ENCODE results near the gene NIPA2.

Gene NIPA2

DNA sequence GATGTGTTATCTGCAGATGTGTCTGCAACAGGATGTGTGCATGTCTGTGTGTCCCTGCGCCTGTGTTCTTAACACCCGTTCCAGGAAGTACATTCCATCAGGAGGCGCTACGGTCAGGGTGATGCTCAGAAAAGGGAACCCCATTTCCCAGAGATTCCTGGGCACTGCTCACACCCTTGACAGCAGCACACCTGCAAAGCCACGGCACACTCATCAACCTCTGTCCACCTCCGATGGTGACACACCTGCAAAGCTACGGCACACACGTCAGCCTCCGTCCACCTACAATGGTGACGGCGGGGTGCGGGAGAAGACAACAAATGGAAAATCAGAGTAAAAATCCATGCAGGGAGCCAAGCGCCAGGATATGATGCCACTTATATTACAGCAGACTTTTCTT, 55.4 kb downstream of the NIPA2 start:
- Mint-ChIP-seq H3K9me3 (no peaks in the 10 kb centered on the region), H3K27me3 (no peaks in the 10 kb centered on the region), H3K4me3 (no peak overlapping the region), H3K4me1 (no peaks in the 10 kb centered on the region), H3K36me3 (peaks cover 40% of the 10 kb centered on the region), H3K27ac (no peak overlapping the region)
- ATAC-seq, result no peak

DNA sequence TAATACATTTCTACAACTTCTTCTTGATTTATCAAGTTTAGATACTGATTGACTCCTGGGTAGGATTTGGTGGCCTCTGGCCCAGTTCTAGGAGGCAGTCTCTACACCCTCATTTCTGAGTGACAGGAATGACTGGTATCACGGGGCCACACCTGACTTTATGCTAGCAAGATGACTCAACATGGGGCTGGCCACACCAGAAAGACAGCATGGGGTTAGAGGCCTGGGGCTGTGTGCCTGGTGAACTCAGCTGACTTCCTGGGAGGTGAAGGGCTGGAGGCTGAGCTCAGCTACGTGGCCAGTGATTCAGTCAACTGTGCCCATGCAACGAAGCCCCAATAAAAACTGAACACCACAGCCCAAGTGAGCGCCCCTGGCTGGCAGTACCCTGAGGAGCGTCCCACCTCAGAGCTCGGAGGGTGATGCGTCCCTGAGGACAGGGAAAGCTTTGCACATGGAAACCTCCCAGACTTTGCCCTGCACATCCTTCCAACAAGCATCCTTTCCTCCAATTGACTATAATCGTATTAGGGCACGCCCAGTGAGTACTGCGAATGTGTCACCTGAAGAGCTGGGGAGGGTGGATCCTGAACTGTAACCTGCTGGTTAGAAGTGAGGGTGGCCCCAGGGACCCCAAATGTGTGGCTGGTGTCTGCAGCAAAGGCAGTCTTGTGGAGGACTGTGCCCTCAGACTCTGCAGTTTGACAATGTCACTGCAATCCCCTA, 57.2 kb downstream of the NIPA2 start:
- no peak overlapping the region for H3K4me3 Mint-ChIP-seq
- no peaks in the 10 kb centered on the region for H3K4me1 Mint-ChIP-seq
- no peaks in the 10 kb centered on the region for H3K27me3 Mint-ChIP-seq
- peak; percentile 53 for ATAC-seq
- no peak overlapping the region for H3K27ac Mint-ChIP-seq
- peaks cover 48% of the 10 kb centered on the region for H3K36me3 Mint-ChIP-seq
- no peaks in the 10 kb centered on the region for H3K9me3 Mint-ChIP-seq

DNA sequence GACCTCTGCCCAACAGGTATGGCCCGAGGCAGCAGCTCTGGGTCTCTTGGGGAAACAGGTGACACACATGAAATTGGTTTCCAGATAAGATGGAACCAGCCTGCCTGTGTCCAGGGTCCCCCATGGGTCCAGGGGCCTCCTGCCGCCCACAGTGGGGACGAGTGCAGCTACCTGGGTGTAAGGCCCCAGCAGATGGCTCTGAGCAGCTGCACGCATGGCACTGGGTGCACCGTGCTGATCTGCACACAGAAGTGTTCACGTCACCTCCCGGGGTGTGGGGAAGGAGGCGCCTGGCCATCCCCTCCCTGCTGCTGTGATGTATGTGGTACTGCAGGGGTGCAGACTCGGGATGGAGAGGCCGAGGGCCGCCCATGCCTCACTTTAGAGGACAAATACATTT, 63.6 kb downstream of the NIPA2 start:
- no peak for ATAC-seq
- H3K4me1 Mint-ChIP-seq, result peaks cover 7% of the 10 kb centered on the region
- no peak overlapping the region for H3K27ac Mint-ChIP-seq
- H3K36me3 Mint-ChIP-seq, result peaks cover 30% of the 10 kb centered on the region
- no peaks in the 10 kb centered on the region for H3K27me3 Mint-ChIP-seq
- H3K9me3 Mint-ChIP-seq, result no peaks in the 10 kb centered on the region
- no peak overlapping the region for H3K4me3 Mint-ChIP-seq

DNA sequence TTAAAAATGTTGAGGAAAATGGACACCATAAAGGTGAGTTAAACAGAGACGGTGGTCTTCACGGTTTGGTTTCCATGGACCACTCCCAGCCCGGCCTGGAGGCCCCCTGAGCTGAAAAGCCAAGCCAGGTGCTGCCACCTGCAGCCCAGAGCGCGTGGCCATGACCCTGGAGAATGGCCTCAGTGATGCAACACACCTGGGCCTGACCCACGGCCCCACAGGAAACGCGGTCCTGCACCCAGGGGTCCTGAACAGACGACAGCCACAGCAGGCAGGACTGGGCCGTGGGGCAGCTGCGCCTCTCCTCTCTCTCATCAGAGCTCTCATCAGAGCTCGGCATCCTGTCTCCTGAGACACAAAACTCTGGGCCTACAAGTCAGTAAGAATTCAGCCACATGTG, 64.1 kb downstream of the NIPA2 start:
- Mint-ChIP-seq H3K27ac (no peak overlapping the region), H3K4me3 (no peak overlapping the region), H3K4me1 (peaks cover 7% of the 10 kb centered on the region), H3K27me3 (no peaks in the 10 kb centered on the region), H3K9me3 (no peaks in the 10 kb centered on the region), H3K36me3 (peaks cover 29% of the 10 kb centered on the region)
- ATAC-seq, result peak; percentile 46

DNA sequence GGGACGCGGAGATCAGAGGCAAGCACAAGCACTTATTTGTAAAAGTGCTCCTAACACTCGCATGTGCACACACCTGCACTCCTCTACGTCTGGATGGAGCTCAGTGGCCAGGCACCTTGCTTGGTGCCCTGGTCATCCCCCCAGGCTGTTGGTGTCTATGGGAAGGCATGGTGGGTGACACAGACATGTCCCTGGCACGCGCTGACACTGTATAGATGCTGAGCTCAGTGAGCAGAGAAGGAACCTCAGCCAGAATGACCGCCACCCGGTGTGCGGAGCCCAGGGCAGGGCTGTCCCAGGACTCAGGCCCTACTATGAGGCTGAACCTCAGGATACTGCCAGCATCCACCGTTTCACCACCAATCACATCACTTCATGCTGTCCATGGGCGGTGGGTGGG, 64.5 kb downstream of the NIPA2 start:
- H3K4me1 Mint-ChIP-seq, result peaks cover 7% of the 10 kb centered on the region

DNA sequence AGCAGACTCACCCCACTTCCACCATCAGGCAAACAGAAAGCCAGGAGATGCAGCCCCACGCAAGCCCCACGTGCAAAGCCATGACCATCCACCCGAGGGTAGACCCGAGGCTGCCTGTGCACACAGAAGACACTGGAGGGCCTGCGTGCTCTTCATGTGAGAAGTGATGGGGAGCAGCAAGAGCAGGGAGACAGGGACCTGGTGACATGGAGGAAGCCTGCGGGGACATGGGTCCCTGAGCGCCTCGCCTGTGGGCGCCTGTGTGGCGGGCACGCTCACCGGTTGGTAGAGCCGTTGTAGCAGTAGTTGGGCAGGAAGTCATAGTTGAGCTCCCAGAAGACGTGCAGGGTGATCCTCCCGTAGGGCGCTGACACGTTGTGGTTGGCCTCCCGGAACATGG, 65.0 kb downstream of the NIPA2 start:
- peak; percentile 31 for ATAC-seq
- Mint-ChIP-seq H3K27me3 (no peaks in the 10 kb centered on the region), H3K4me3 (no peak overlapping the region), H3K9me3 (no peaks in the 10 kb centered on the region), H3K36me3 (peaks cover 38% of the 10 kb centered on the region), H3K27ac (no peak overlapping the region), H3K4me1 (peaks cover 7% of the 10 kb centered on the region)

More for the DNA sequence above, 64.5 kb downstream of the NIPA2 start:
- H3K27me3 Mint-ChIP-seq, result no peaks in the 10 kb centered on the region
- no peak for ATAC-seq
- no peak overlapping the region for H3K27ac Mint-ChIP-seq
- peaks cover 33% of the 10 kb centered on the region for H3K36me3 Mint-ChIP-seq
- H3K4me3 Mint-ChIP-seq, result no peak overlapping the region
- no peaks in the 10 kb centered on the region for H3K9me3 Mint-ChIP-seq

DNA sequence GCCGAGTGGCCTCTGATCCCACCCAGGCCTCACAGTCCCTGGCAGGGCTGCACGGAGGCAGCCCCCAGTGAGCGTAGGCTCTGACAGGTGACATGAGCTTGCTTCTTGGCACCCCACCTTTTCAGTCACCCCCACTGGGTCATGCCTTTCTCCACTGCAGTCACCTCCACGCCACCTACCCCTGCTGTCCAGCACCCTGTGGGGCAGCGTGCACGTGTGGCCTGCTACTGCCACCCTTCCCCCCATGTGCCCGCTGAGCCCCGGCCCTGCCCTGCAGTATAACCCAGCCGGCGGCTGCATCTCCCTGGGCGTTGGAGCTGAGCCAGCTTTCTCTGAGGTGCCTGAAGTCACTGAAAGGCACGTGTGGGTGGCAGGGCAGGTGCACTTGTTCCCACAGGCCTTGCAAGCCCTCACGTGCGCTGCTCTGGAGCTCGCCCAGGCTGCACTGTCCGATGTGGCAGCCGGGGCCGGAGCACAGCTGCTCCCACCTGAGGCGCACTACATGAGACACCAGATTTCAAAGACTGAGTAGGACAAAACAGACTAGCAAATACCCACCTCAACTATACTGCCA, 65.6 kb downstream of the NIPA2 start:
- Mint-ChIP-seq H3K4me1 (peaks cover 7% of the 10 kb centered on the region), H3K27ac (no peak overlapping the region), H3K9me3 (no peaks in the 10 kb centered on the region), H3K36me3 (peaks cover 40% of the 10 kb centered on the region), H3K27me3 (no peaks in the 10 kb centered on the region), H3K4me3 (no peak overlapping the region)
- peak; percentile 27 for ATAC-seq

DNA sequence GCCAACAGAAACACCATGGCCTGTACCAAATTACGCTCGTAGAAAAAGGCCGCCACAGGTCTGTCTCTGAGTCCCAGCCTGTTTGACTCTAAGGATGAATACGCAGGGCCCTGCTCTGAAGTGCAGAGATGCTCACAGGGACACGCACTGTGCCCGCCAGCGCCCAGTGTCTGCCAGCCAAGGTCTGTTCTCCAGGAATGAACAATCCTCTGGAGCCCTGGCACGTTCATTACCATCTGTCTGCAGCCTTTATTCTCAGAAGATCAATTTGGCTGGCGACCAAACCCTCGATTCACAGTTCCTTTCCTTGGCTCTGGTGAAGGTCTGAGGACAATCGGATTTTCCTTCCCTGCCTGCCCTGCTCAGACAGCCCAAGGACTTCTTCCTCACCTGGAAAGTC, 66.3 kb downstream of the NIPA2 start:
- peaks cover 7% of the 10 kb centered on the region for H3K4me1 Mint-ChIP-seq
- H3K4me3 Mint-ChIP-seq, result no peak overlapping the region

DNA sequence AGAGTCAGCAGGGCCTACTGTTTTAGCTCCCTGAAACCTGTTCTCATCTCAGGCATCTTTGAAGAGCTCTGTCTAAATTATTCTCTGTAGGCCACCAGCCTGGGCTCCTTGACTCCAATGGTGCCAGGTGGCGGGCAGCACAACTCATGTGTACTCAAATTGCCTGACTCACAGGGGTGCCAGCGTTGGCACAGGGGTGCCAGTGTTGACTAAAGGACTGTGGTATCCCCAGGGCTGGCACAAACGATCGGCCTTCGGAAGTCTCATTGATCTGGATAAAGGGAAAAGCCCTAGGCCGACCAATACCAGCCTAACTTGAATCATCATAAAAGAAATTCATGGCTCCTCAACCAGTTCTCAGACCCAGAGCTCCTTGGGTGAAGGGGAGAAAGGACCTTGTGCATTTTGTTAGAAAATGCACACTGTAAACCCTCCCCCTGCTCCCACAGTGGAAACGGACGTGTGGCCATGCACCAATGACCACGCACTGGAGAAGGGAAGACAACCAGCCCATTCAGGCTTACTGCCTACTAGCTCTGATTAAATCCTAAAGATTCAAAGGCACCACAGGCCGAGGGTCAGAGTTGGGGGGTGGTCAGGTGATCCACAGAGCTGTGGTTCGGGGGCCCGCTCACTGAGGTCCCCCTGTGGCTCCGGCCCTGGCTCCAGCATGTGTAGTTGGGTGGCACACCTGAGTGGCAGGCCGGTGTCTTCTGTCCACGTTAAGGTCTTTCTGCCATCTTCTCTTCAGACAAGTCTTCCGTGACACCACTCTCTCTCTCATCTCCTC, 68.9 kb downstream of the NIPA2 start:
- H3K36me3 Mint-ChIP-seq, result peaks cover 48% of the 10 kb centered on the region
- no peak overlapping the region for H3K4me3 Mint-ChIP-seq
- no peak for ATAC-seq
- no peak overlapping the region for H3K27ac Mint-ChIP-seq
- no peaks in the 10 kb centered on the region for H3K9me3 Mint-ChIP-seq
- peaks cover 7% of the 10 kb centered on the region for H3K4me1 Mint-ChIP-seq
- no peaks in the 10 kb centered on the region for H3K27me3 Mint-ChIP-seq

More for the DNA sequence above, 66.3 kb downstream of the NIPA2 start:
- Mint-ChIP-seq H3K27ac (no peak overlapping the region), H3K9me3 (no peaks in the 10 kb centered on the region), H3K36me3 (peaks cover 33% of the 10 kb centered on the region), H3K27me3 (no peaks in the 10 kb centered on the region)
- no peak for ATAC-seq

DNA sequence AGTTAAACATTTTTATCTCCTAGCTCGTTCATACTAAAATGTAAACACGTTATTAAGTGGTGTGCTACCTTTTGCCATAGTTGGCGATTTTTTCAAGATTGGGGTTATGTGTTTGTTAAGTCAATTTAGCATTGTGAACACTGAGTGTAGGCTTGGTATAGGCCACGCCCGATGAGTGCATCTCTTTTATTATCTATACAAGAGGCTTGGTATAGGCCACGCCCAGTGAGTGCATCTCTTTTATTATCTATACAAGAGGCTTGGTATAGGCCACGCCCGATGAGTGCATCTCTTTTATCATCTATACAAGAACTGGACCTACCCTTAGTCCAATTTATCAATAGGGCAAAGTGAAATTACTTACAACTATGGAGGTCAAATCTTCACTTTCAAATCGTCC, 70.4 kb downstream of the NIPA2 start:
- H3K4me1 Mint-ChIP-seq, result peaks cover 3% of the 10 kb centered on the region
- no peak overlapping the region for H3K27ac Mint-ChIP-seq
- no peaks in the 10 kb centered on the region for H3K27me3 Mint-ChIP-seq
- no peaks in the 10 kb centered on the region for H3K9me3 Mint-ChIP-seq
- ATAC-seq, result no peak
- H3K4me3 Mint-ChIP-seq, result no peak overlapping the region
- peaks cover 50% of the 10 kb centered on the region for H3K36me3 Mint-ChIP-seq

DNA sequence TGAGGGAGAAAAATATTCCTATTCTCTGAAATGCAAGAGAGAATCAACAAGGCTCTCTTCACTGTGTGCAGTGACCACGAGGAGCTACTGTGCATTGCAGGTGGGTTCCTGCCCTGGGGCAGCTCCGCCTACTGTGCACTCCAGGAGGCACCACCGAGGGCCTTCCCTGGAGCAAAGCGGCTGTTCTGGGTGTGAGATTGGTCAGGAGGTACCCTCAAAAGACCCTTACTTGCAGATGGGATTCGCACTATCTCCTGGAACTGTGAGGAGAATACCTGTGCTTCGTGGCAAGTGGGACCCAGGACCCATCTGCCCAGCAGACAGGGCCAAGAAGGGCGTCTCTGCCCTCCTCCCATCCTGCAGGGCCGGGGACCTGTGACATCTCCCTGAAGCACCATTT, 72.8 kb downstream of the NIPA2 start:
- ATAC-seq, result no peak
- Mint-ChIP-seq H3K4me1 (peaks cover 4% of the 10 kb centered on the region), H3K27me3 (no peaks in the 10 kb centered on the region), H3K4me3 (no peak overlapping the region), H3K36me3 (peaks cover 68% of the 10 kb centered on the region), H3K27ac (no peak overlapping the region), H3K9me3 (no peaks in the 10 kb centered on the region)

DNA sequence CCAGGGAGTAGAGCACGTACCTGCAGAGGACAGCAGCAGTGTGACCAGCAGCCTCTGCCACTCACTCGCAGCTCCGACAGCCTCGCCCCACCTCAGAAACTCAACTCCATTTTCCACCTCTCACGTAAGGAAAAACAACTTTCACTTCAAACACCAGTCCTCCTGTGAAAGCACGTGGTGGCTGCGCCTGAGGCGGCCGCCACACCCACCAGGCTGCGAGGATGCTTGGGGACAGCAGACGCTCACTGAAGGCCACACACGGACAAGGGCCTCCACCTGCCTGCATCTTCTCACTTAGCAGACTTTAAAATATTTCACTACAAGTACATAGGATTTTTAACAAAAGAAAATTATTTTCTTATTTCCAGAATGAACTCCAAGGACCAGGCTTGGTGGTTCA, 73.8 kb downstream of the NIPA2 start:
- no peaks in the 10 kb centered on the region for H3K27me3 Mint-ChIP-seq
- peaks cover 78% of the 10 kb centered on the region for H3K36me3 Mint-ChIP-seq
- no peak for ATAC-seq
- H3K9me3 Mint-ChIP-seq, result no peaks in the 10 kb centered on the region
- no peak overlapping the region for H3K4me3 Mint-ChIP-seq
- H3K27ac Mint-ChIP-seq, result no peak overlapping the region
- peaks cover 4% of the 10 kb centered on the region for H3K4me1 Mint-ChIP-seq

DNA sequence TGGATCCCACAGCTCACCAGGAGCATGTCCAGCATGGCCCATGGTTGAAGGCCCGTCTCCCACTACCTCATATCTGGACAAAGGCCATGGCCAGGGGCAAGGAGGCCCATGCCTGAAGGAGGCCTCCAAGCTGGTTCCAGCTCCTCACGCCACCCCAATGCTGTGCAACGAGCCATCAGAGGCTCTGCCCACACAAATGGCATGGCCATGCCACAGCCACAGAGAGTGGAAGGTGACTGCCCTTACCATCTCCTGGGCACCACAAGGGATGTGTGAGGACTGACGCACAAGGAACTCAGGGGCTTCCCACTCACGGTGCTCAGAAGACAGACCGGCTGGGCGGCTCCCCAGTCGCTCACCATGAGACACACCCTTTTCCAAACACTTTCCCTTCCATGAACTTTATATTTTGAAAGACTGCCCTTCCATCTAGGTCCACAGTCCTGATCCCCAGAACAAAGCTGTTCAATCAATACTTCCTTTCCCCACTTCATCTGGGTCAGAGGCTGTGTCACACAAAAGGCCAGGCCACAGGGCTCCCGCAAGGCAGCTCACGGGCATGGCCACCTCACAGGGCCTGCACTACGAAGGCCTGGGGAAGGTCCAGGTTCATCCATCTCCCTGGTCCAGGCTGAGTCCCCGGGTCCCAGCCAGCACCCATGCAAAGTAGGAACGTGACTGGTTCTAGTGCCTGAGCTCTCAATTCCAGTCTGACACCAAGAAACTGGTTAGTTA, 75.3 kb downstream of the NIPA2 start:
- peaks cover 64% of the 10 kb centered on the region for H3K36me3 Mint-ChIP-seq
- ATAC-seq, result no peak
- no peak overlapping the region for H3K4me3 Mint-ChIP-seq
- no peak overlapping the region for H3K27ac Mint-ChIP-seq
- H3K4me1 Mint-ChIP-seq, result peaks cover 4% of the 10 kb centered on the region
- H3K9me3 Mint-ChIP-seq, result no peaks in the 10 kb centered on the region
- no peaks in the 10 kb centered on the region for H3K27me3 Mint-ChIP-seq

DNA sequence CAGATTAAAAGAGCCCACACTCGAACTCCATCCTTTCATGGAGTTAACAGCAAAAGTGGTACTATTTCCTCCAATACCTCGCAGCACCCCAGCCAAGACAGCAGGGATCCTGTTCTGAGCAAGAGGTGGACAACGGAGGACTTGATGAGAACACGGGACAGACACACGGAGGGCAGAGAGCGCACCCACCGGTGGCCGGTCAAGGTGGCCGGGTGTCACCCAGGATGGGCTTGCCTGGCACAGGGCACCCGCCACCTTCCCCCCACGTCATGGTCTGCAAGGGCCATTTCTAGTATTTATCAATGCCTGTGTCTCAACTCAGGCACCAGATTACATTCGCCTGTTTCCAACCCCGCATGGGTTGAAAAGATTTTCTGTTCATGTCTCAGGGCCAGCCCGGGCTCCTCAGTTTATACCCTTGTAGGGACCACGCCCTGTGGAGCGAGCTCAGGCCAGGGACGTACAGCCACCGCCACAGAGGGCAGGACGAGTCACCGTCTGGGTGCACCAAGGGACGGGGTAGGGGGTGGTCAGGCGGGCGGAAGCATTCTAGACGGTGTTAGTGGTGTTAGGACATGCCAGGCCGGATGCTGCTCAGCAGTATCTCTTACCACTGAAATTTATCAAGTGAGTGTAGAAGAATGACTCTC, 77.5 kb downstream of the NIPA2 start:
- H3K36me3 Mint-ChIP-seq, result peaks cover 55% of the 10 kb centered on the region
- H3K27me3 Mint-ChIP-seq, result no peaks in the 10 kb centered on the region
- ATAC-seq, result no peak
- no peaks in the 10 kb centered on the region for H3K9me3 Mint-ChIP-seq
- H3K27ac Mint-ChIP-seq, result no peak overlapping the region
- H3K4me3 Mint-ChIP-seq, result no peak overlapping the region
- peaks cover 4% of the 10 kb centered on the region for H3K4me1 Mint-ChIP-seq

All from stimulated activated memory B cell treated with anti-CD40 and anti-IgM and Interleukin-4, amounts not matched to agents 10 μg/mL and 1 μg/mL and 100 μg/mL, for 72 hours (primary cell).